A549 (cell line): Measurements from ENCODE around the gene USP2. TPM values are rescaled to one million over a fixed set of nuclear protein-coding genes. Genes with fewer than 3 reads are reported as not detected.

Source experiments
- ATAC-seq, 2 experiments: fragments of 200-7000 bp in 1 of 2; fragments of >200 bp in 1 of 2; cut with Nextera tagmentation in 1 of 2; cut with Tn5 transposase in 1 of 2; 3 replicates each; pipeline versions ENCODE4 v1.8.0 to v1.9.1; 2018 to 2020; ENCODE audit warnings: mild to moderate bottlenecking in 1 of 2, moderate library complexity in 1 of 2
- CTCF ChIA-PET: fragments of 300-600 bp; sonication (Branson Sonifier 250); formaldehyde crosslinking; extraction: SDS; loops from one replicate; lab custom pipeline; 2021; ENCODE audit warnings: antibody characterized with exemption, inconsistent platforms; lab: Yijun Ruan, JAX
- POLR2A ChIA-PET: fragments of 350-600 bp; formaldehyde crosslinking; extraction: SDS; loops from one replicate; lab custom pipeline; 2021; ENCODE audit warnings: antibody characterized with exemption, inconsistent platforms; lab: Yijun Ruan, JAX
- DNase-seq, 2 experiments: peaks; one replicate each; pipeline versions ENCODE4 v3.0.0 to v3.0.0-alpha.2; 2011 to 2016; ENCODE audit warnings: low read depth in 1 of 2, low spot score in 1 of 2
- FAIRE-seq: peaks from 2 replicates; lab custom pipeline; 2011; peaks lifted over from hg19 to GRCh38; lab: Jason Lieb, UNC
- H3K27ac ChIP-seq, 2 experiments: fragments of >200 bp; sonication (Bioruptor Twin); formaldehyde crosslinking; 3 replicates each; pipeline ENCODE4 v1.5.1; 2016 to 2017
- H3K4me1 ChIP-seq: fragments of >200 bp; sonication (Bioruptor Twin); formaldehyde crosslinking; 3 replicates; pipeline ENCODE4 v1.6.1; 2016
- H3K4me2 ChIP-seq: fragments of >200 bp; sonication (Bioruptor Twin); formaldehyde crosslinking; 3 replicates; pipeline ENCODE4 v1.6.1; 2016
- H3K4me3 ChIP-seq: fragments of >200 bp; sonication (Bioruptor Twin); formaldehyde crosslinking; 3 replicates; pipeline ENCODE4 v1.5.1; 2016
- H3K9me3 ChIP-seq: fragments of >200 bp; sonication (Bioruptor Twin); formaldehyde crosslinking; 3 replicates; pipeline ENCODE4 v1.6.1; 2016
- ATOH8 ChIP-seq: fragments of 250-450 bp; sonication (Bioruptor Pico); IDR thresholded peaks from 2 replicates; pipeline ENCODE4 v1.5.0; 2020; ENCODE audit warnings: low read depth, mild to moderate bottlenecking, moderate library complexity
- BCL3 ChIP-seq: fragments of >200 bp; sonication (Bioruptor Twin); formaldehyde crosslinking; IDR thresholded peaks from 3 replicates; pipeline ENCODE4 v1.6.1; 2016
- BHLHE40 ChIP-seq: IDR thresholded peaks from 2 replicates; pipeline ENCODE4 v1.6.1; 2012; ENCODE audit warnings: low read depth, low read length, inconsistent platforms
- CHD2 ChIP-seq: fragments of 150-350 bp; IDR thresholded peaks from 2 replicates; pipeline ENCODE4 v1.6.1; 2014; ENCODE audit warnings: low read length; ENCODE audit not compliant: partially characterized antibody
- CHD4 ChIP-seq: fragments of 200-600 bp; sonication (generic); IDR thresholded peaks from 2 replicates; pipeline ENCODE4 v1.6.1; 2016; ENCODE audit warnings: antibody characterized with exemption, mild to moderate bottlenecking, borderline replicate concordance
- FOXS1 ChIP-seq: fragments of 250-450 bp; sonication (Bioruptor Pico); IDR thresholded peaks from 2 replicates; pipeline ENCODE4 v1.5.0; 2020; ENCODE audit warnings: mild to moderate bottlenecking, moderate library complexity
- HOXA7 ChIP-seq: fragments of 250-450 bp; sonication (Bioruptor Pico); IDR thresholded peaks from 2 replicates; pipeline ENCODE4 v1.5.0; 2020; ENCODE audit warnings: mild to moderate bottlenecking, moderate library complexity
- KDM5A ChIP-seq: fragments of 200-600 bp; sonication (generic); IDR thresholded peaks from 2 replicates; pipeline ENCODE4 v1.6.1; 2016; ENCODE audit warnings: antibody characterized with exemption, mild to moderate bottlenecking
- MAX ChIP-seq: IDR thresholded peaks from 2 replicates; pipeline ENCODE4 v1.6.1; 2012
- MAZ ChIP-seq: fragments of 150-350 bp; IDR thresholded peaks from 2 replicates; pipeline ENCODE4 v1.6.1; 2014; ENCODE audit warnings: antibody characterized with exemption, low read depth, low read length, borderline replicate concordance
- MYC ChIP-seq: IDR thresholded peaks from 2 replicates; pipeline ENCODE4 v1.6.1; 2012; ENCODE audit warnings: mild to moderate bottlenecking, inconsistent platforms, low read length, improper control_type of control experiment, borderline replicate concordance
- POLR2A ChIP-seq: IDR thresholded peaks from 2 replicates; pipeline ENCODE4 v1.6.1; 2012; ENCODE audit warnings: mild to moderate bottlenecking, low read length
- RCOR1 ChIP-seq: fragments of 150-350 bp; IDR thresholded peaks from 2 replicates; pipeline ENCODE4 v1.6.1; 2014; ENCODE audit warnings: antibody characterized with exemption, low read length, low read depth
- REST ChIP-seq: fragments of 200-600 bp; sonication (generic); IDR thresholded peaks from 2 replicates; pipeline ENCODE4 v1.6.1; 2016; ENCODE audit warnings: antibody characterized with exemption, mild to moderate bottlenecking, moderate library complexity
- RFX5 ChIP-seq: fragments of 450-650 bp; IDR thresholded peaks from 2 replicates; pipeline ENCODE4 v1.7.1; 2014; ENCODE audit warnings: antibody characterized with exemption, mild to moderate bottlenecking, moderate library complexity
- RNF2 ChIP-seq: fragments of 200-600 bp; sonication (generic); IDR thresholded peaks from 2 replicates; pipeline ENCODE4 v1.6.1; 2016; ENCODE audit warnings: low read depth, mild to moderate bottlenecking, antibody characterized with exemption, moderate library complexity, borderline replicate concordance
- SMC3 ChIP-seq: fragments of >200 bp; sonication (Bioruptor Twin); formaldehyde crosslinking; IDR thresholded peaks from 3 replicates; pipeline ENCODE4 v1.6.1; 2018; ENCODE audit warnings: inconsistent platforms
- SREBF2 ChIP-seq: fragments of 450-650 bp; IDR thresholded peaks from 2 replicates; pipeline ENCODE4 v1.6.1; 2014; ENCODE audit warnings: mild to moderate bottlenecking, moderate library complexity
- ZC3H11A ChIP-seq: fragments of 450-650 bp; IDR thresholded peaks from 2 replicates; pipeline ENCODE4 v1.6.1; 2014; ENCODE audit warnings: antibody characterized with exemption, mild to moderate bottlenecking
- ZSCAN20 ChIP-seq: fragments of 250-450 bp; sonication (Bioruptor Pico); IDR thresholded peaks from 2 replicates; pipeline ENCODE4 v1.8.0; 2022; ENCODE audit warnings: mild to moderate bottlenecking, moderate library complexity
- WGBS: methylation state at CpG from one replicate; pipeline ENCODE4 v1.1.6; 2017; ENCODE audit errors: missing lambda C conversion rate; 5-methylcytosine and 5-hydroxymethylcytosine counted together
- polyA plus RNA-seq, 4 experiments: library from polyadenylated mRNA; depleted of rRNA in 3 of 4; stranded (reverse); fragments of >200 nt; fragmentation: RNase III in 1 of 4; extraction: RNeasy Plus Mini Kit Qiagen cat#74134 plus additional on column Dnase treatment in 1 of 4; gene quantifications; 2 replicates in 3 of 4; 3 replicates in 1 of 4; pipeline ENCODE4 v1.2.3, GENCODE V29; 2011 to 2017

Gene USP2
- polyA plus RNA-seq, 2 of the 4 experiments (the other 2 are of a cell fraction): 0.30 to 0.48 TPM

- 64% methylated on average over 6 of the region's 6 CpGs for WGBS
- ChIA-PET POLR2A (no interaction called here), CTCF (interaction anchor here (1.1 to 2.7 kb wide), 7 partner anchors 10 to 32 kb away, joined by 3 to 12 read pairs (median 5); partner anchors contain the start of gene USP2)
- Histone ChIP-seq H3K4me2 (no peak overlapping the region), H3K4me1 (peaks cover 4% of the 10 kb centered on the region; the same call in 1 of the 3 replicates), H3K4me3 (no peak overlapping the region), H3K9me3 (no peaks in the 10 kb centered on the region), H3K27ac (no peak overlapping the region)
- no peak for FAIRE-seq
- no peak for ATAC-seq
- TF ChIP-seq KDM5A: no peak
- TF ChIP-seq RNF2: no peak
- TF ChIP-seq BHLHE40: no peak
- TF ChIP-seq POLR2A: no peak
- TF ChIP-seq CHD4: no peak
- no peak for TF ChIP-seq MAX
- TF ChIP-seq SREBF2: no peak
- TF ChIP-seq CHD2: no peak
- TF ChIP-seq HOXA7 (CRISPR knock-in tag): no peak
- TF ChIP-seq FOXS1 (CRISPR knock-in tag): no peak
- TF ChIP-seq RCOR1: no peak
- no peak for TF ChIP-seq REST
- TF ChIP-seq MAZ: no peak
- TF ChIP-seq BCL3: no peak
- TF ChIP-seq MYC: no peak
- no peak for DNase-seq
These were observed 31.2 kb downstream of the USP2 start for GRCh38 chr11:119350302-119350701.

- FAIRE-seq (no peak), ATAC-seq (no peak), DNase-seq (no peak)
- Histone ChIP-seq H3K27ac (no peak overlapping the region), H3K9me3 (no peaks in the 10 kb centered on the region), H3K4me2 (no peak overlapping the region), H3K4me1 (0 out of 3 replicates have a peak, but pooled peaks cover 4% of the 10 kb centered on the region), H3K4me3 (no peak overlapping the region)
- ChIA-PET CTCF (interaction anchor here (0.6 to 5.6 kb wide), 15 partner anchors 8 to 142 kb away, joined by 3 to 36 read pairs (median 4); partner anchors contain the start of genes CBL and USP2), POLR2A (no interaction called here)
- WGBS: 67% methylated on average over 16 of the region's 16 CpGs
- TF ChIP-seq ATOH8 (CRISPR knock-in tag) (no peak), ZC3H11A (no peak), RNF2 (no peak), RFX5 (no peak), SMC3 (no peak), BHLHE40 (no peak), ZSCAN20 (CRISPR knock-in tag) (no peak)
These were observed 33.4 kb downstream of the USP2 start for GRCh38 chr11:119347940-119348605.
